Measurements from ENCODE around the gene NBEAL1. TPM values are rescaled to one million over a fixed set of nuclear protein-coding genes. Genes with fewer than 3 reads are reported as not detected.
"Not testable (repeated sequence)": the region's sequence is repeated elsewhere in the genome, so short reads cannot be mapped to it uniquely, and the experiment has no call there.

The NBEAL1 gene
- total and polyA plus RNA-seq, 12 donors: 2.5 to 24.5 (median 17.9) TPM

DNA sequence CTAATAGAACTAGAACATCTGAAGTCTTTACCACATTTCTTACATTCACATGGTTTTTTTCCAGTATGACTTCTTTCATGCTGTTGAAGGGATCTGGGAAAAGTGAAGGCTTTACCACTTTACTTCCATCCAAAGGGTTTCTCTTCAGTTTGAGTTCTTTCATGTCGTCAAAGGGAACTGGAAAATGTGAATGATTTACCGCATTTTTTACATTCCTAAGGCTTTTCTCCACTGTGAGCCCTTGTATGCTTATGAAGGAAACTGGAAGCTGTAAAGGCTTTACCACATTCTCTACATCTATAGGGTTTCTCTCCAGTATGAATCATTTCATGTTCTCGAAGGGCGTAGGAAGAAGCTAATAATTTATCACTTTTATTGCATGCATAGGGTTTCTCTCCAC lies 46.7 kb downstream of the NBEAL1 start:
- no peak for DNase-seq
- H3K36me3 ChIP-seq: peaks cover 0 to 95% (median 56%) of the 10 kb centered on the region in 9 donors

DNA sequence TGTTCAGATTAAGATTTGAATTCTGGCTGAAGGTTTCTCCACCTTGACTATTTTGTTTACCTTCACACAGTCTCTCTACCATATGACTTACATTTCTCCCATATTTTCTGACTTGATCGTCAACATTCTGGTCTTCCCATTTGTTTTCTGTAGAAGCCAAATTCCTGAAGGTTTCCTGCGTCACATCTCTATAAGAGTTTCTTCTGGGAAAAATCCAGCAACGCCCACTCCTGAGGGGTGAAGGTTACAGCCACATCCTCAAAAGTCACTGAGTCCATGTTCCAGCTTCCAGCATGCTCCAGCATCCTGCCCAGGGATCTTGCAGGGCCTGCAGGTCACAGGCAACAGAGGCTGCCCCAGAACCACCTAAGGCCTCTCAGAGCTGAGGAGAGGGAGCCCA lies 47.5 kb downstream of the NBEAL1 start:
- intact Hi-C loops (cut with DNase I): no loop called here
- Histone ChIP-seq H3K27ac (no peak overlapping the region), H3K36me3 (peaks cover 0 to 92% (median 51%) of the 10 kb centered on the region in 9 donors), H3K9me3 (no peaks in the 10 kb centered on the region), H3K4me3 (no peak overlapping the region), H3K4me1 (no peaks in the 10 kb centered on the region), H3K27me3 (no peaks in the 10 kb centered on the region)
- DNase-seq (no peak), ATAC-seq (no peak)
- 89 to 90% methylated on average over 3 of the region's 3 CpGs for WGBS, 2 donors
- TF ChIP-seq CTCF (IDR thresholded peaks at IDR 0.05): no peak

More for the DNA sequence above, 46.7 kb downstream of the NBEAL1 start:
- intact Hi-C loops (cut with DNase I): no loop called here
- Histone ChIP-seq H3K27ac (no peak overlapping the region), H3K4me1 (no peaks in the 10 kb centered on the region), H3K9me3 (no peaks in the 10 kb centered on the region), H3K27me3 (no peaks in the 10 kb centered on the region), H3K4me3 (no peak overlapping the region)
- no peak for TF ChIP-seq CTCF (IDR thresholded peaks at IDR 0.05)
- ATAC-seq: no peak
- whole genome bisulfite sequencing, 2 donors: 74 to 80% methylated on average over 4 of the region's 4 CpGs

GRCh38 chr2:203066519-203067091 lies 51.9 kb downstream of the NBEAL1 start:
- ATAC-seq; DNase-seq; intact Hi-C loops (cut with DNase I); H3K27me3 ChIP-seq; H3K4me3 ChIP-seq; H3K27ac ChIP-seq; H3K9me3 ChIP-seq; H3K4me1 ChIP-seq: not testable (repeated sequence)
- WGBS, 2 donors: 97 to 98% methylated on average over 34 to 36 of the region's 36 CpGs
- H3K36me3 ChIP-seq: peaks cover 0 to 88% (median 36%) of the 10 kb centered on the region in 9 donors

GRCh38 chr2:203070701-203071100 lies 56.0 kb downstream of the NBEAL1 start:
- peaks cover 0 to 18% (median 0%) of the 10 kb centered on the region in 11 donors for H3K9me3 ChIP-seq
- H3K4me1 ChIP-seq: no peaks in the 10 kb centered on the region
- 59 to 71% methylated on average over 2 of the region's 2 CpGs for WGBS, 2 donors
- no peak overlapping the region for H3K4me3 ChIP-seq
- no peak overlapping the region for H3K27ac ChIP-seq
- ATAC-seq: no peak
- no peaks in the 10 kb centered on the region for H3K27me3 ChIP-seq
- intact Hi-C loops (cut with DNase I): no loop called here
- no peak for DNase-seq
- no peak for TF ChIP-seq CTCF (IDR thresholded peaks at IDR 0.05)
- peaks cover 0 to 72% (median 32%) of the 10 kb centered on the region in 9 donors for H3K36me3 ChIP-seq

GRCh38 chr2:203071148-203071547 lies 56.5 kb downstream of the NBEAL1 start:
- no peak overlapping the region for H3K4me3 ChIP-seq
- ATAC-seq: no peak
- no peak for TF ChIP-seq CTCF (IDR thresholded peaks at IDR 0.05)
- intact Hi-C loops (cut with DNase I): no loop called here
- peaks cover 0 to 18% (median 0%) of the 10 kb centered on the region in 11 donors for H3K9me3 ChIP-seq
- no peak for DNase-seq
- peaks cover 0 to 74% (median 30%) of the 10 kb centered on the region in 9 donors for H3K36me3 ChIP-seq
- no peak overlapping the region for H3K27ac ChIP-seq
- H3K4me1 ChIP-seq: no peaks in the 10 kb centered on the region
- no peaks in the 10 kb centered on the region for H3K27me3 ChIP-seq

All from heart right ventricle (tissue), 16 donors.